ENCODE results near the gene ACBD3. TPM values are rescaled to one million over a fixed set of nuclear protein-coding genes. Genes with fewer than 3 reads are reported as not detected.

The ACBD3 gene
- total RNA-seq, 1 experiment from 2014 or later = 59.0 TPM

Small RNA genes lying within 50 kb of the gene (small RNA-seq; reads per million reads assigned to genes)
- gene AL512343.1 = 0 reads per million in 2 experiments

Other genes with a start within 250 kb of the ACBD3 start
- not detected in 2 replicates for gene LEFTY2, start 245.5 kb downstream of the ACBD3 start, total RNA-seq (2014; rRNA removed; shearing (Covaris generic))
- 58.5 and 68.7 TPM in 2 replicates for gene SDE2, start 187.4 kb downstream of the ACBD3 start, total RNA-seq (2014; rRNA removed; shearing (Covaris generic))
- 423 and 472 TPM in 2 replicates for gene H3-3A, start 124.0 kb downstream of the ACBD3 start, total RNA-seq (2014; rRNA removed; shearing (Covaris generic))
- not detected in 2 replicates for gene MIXL1, start 36.9 kb upstream of the ACBD3 start, total RNA-seq (2014; rRNA removed; shearing (Covaris generic))
- 17.4 and 20.5 TPM in 2 replicates for gene LIN9, start 122.4 kb upstream of the ACBD3 start, total RNA-seq (2014; rRNA removed; shearing (Covaris generic))
- gene PARP1, start 221.4 kb upstream of the ACBD3 start, total RNA-seq (2014; rRNA removed; shearing (Covaris generic)) = 82.3 and 103 TPM in 2 replicates

Data from NCI-H460 (cell line).